Natural killer cell (primary cell): ENCODE results near the gene STMP1. TPM values are rescaled to one million over a fixed set of nuclear protein-coding genes. Genes with fewer than 3 reads are reported as not detected.

Experiments used
- ATAC-seq, 3 donors: fragments of 150-1000 bp in 2 of 3; fragments of 200-7000 bp in 1 of 3; cut with Tn5 transposase; 1 replicate in 1 of 3; 2 replicates in 2 of 3; pipeline ENCODE4 v1.10.0; 2021; ENCODE audit warnings: mild to moderate bottlenecking in 2 of 3, moderate library complexity in 2 of 3
- DNase-seq, 2 donors: peaks; one replicate each; pipeline versions ENCODE4 v3.0.0 to v3.0.0-alpha.2; 2013 to 2021; ENCODE audit warnings: mixed read lengths in 1 of 2
- H3K27ac ChIP-seq: one replicate; pipeline ENCODE4 v1.5.1; 2013; ENCODE audit warnings: mild to moderate bottlenecking, low read length
- H3K27me3 ChIP-seq: one replicate; pipeline ENCODE4 v1.6.1; 2013; ENCODE audit warnings: low read length; ENCODE audit not compliant: control insufficient read depth, insufficient read depth
- H3K36me3 ChIP-seq: one replicate; pipeline ENCODE4 v1.6.1; 2013; ENCODE audit warnings: low read length; ENCODE audit not compliant: control insufficient read depth, insufficient read depth
- H3K4me1 ChIP-seq: one replicate; pipeline ENCODE4 v1.6.1; 2013; ENCODE audit warnings: low read length; ENCODE audit not compliant: control insufficient read depth, insufficient read depth
- H3K4me3 ChIP-seq: one replicate; pipeline ENCODE4 v1.5.1; 2013; ENCODE audit warnings: low read length
- H3K9me3 ChIP-seq: one replicate; pipeline ENCODE4 v1.6.1; 2013; ENCODE audit warnings: low read length; ENCODE audit not compliant: control insufficient read depth, insufficient read depth
- H3K27ac Mint-ChIP-seq, 2 donors: one replicate each; pipeline ENCODE4 v1.8.0; 2022; ENCODE audit warnings: mild to moderate bottlenecking in 2 of 2, mixed read lengths in 2 of 2, moderate library complexity in 1 of 2
- H3K27me3 Mint-ChIP-seq, 2 donors: one replicate each; pipeline ENCODE4 v1.8.0; 2022; ENCODE audit warnings: low read depth in 2 of 2, mixed read lengths in 2 of 2
- H3K36me3 Mint-ChIP-seq: one replicate; pipeline ENCODE4 v1.8.0; 2022; ENCODE audit warnings: mixed read lengths
- H3K4me1 Mint-ChIP-seq, 2 donors: one replicate each; pipeline ENCODE4 v1.8.0; 2022; ENCODE audit warnings: mixed read lengths in 2 of 2
- H3K4me3 Mint-ChIP-seq: one replicate; pipeline ENCODE4 v1.8.0; 2022; ENCODE audit warnings: mild to moderate bottlenecking, moderate library complexity, mixed read lengths
- H3K9me3 Mint-ChIP-seq, 2 donors: one replicate each; pipeline ENCODE4 v1.8.0; 2022; ENCODE audit warnings: mixed read lengths in 2 of 2
- WGBS: methylation state at CpG from one replicate; pipeline ENCODE4 v1.1.7; 2013; ENCODE audit warnings: missing lambda C conversion rate; ENCODE audit not compliant: insufficient coverage; 5-methylcytosine and 5-hydroxymethylcytosine counted together
- intact Hi-C: fragments of 100-400 bp; cut with micrococcal nuclease; formaldehyde crosslinking; loops from one replicate; pipeline ENCODE4 v1.14.2; 2022
- total RNA-seq, 4 donors: library from RNA; stranded (reverse); fragments of 120-200 nt in 1 of 4; gene quantifications; one replicate each; pipeline versions ENCODE4 v1.2.3 to v1.2.4, GENCODE V29; 2013 to 2022
- TF ChIP-seq, protein P1 (sequence below): fragments of 200-600 bp; IDR thresholded peaks from one replicate; pipeline ENCODE4 v1.8.0; 2022; ENCODE audit warnings: antibody characterized with exemption

The STMP1 gene
- total RNA-seq, 3 donors from 2014 or later (not counting 1 experiment from before 2014, with no cell fraction given): 19.4 to 25.8 (median 22.3) TPM

GRCh38 chr7:135618510-135618909, 43.8 kb upstream of the STMP1 start:
- no peak overlapping the region for H3K4me3 Mint-ChIP-seq
- H3K27me3 ChIP-seq: no peaks in the 10 kb centered on the region
- H3K4me3 ChIP-seq: no peak overlapping the region
- no peaks in the 10 kb centered on the region for H3K9me3 ChIP-seq
- H3K27ac ChIP-seq: no peak overlapping the region
- no peak overlapping the region for H3K27ac Mint-ChIP-seq
- intact Hi-C loops: no loop called here
- no peaks in the 10 kb centered on the region for H3K9me3 Mint-ChIP-seq
- H3K36me3 Mint-ChIP-seq: peaks cover 9% of the 10 kb centered on the region
- DNase-seq (no peak), ATAC-seq (no peak)
- peaks cover 64% of the 10 kb centered on the region for H3K36me3 ChIP-seq
- H3K4me1 Mint-ChIP-seq: no peaks in the 10 kb centered on the region
- TF ChIP-seq, protein P1, sequence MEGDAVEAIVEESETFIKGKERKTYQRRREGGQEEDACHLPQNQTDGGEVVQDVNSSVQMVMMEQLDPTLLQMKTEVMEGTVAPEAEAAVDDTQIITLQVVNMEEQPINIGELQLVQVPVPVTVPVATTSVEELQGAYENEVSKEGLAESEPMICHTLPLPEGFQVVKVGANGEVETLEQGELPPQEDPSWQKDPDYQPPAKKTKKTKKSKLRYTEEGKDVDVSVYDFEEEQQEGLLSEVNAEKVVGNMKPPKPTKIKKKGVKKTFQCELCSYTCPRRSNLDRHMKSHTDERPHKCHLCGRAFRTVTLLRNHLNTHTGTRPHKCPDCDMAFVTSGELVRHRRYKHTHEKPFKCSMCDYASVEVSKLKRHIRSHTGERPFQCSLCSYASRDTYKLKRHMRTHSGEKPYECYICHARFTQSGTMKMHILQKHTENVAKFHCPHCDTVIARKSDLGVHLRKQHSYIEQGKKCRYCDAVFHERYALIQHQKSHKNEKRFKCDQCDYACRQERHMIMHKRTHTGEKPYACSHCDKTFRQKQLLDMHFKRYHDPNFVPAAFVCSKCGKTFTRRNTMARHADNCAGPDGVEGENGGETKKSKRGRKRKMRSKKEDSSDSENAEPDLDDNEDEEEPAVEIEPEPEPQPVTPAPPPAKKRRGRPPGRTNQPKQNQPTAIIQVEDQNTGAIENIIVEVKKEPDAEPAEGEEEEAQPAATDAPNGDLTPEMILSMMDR: no peak
- H3K27me3 Mint-ChIP-seq: no peaks in the 10 kb centered on the region
- WGBS: 96% methylated on average over 7 of the region's 7 CpGs
- no peaks in the 10 kb centered on the region for H3K4me1 ChIP-seq

DNA sequence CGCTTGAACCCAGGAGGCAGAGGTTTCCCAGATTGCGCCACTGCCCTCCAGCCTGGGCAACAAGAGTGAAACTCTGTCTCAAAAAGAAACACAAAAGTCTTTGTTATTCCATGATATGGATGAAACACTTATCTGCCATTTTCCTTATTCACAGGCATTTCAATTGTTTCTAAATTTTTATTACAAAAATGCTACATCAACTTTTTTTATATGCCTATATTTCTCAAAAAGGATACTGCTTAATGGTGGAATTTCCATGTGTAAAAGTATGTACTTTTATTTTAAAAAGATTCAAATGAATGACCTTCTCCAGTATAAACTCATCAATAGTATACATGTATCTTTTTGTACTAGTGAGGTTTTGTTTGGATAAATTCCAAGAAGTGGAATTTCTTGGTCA, 41.9 kb upstream of the STMP1 start:
- Histone ChIP-seq H3K27ac (no peak overlapping the region), H3K27me3 (no peaks in the 10 kb centered on the region), H3K36me3 (peaks cover 75% of the 10 kb centered on the region), H3K4me1 (no peaks in the 10 kb centered on the region), H3K4me3 (no peak overlapping the region), H3K9me3 (no peaks in the 10 kb centered on the region)
- TF ChIP-seq, protein P1: no peak
- intact Hi-C loops: no loop called here
- no peaks in the 10 kb centered on the region for H3K9me3 Mint-ChIP-seq
- H3K27me3 Mint-ChIP-seq: no peaks in the 10 kb centered on the region
- ATAC-seq: no peak
- no peak overlapping the region for H3K4me3 Mint-ChIP-seq
- WGBS: 97% methylated on average over 2 of the region's 2 CpGs
- H3K27ac Mint-ChIP-seq: no peak overlapping the region
- H3K4me1 Mint-ChIP-seq: no peaks in the 10 kb centered on the region
- H3K36me3 Mint-ChIP-seq: peaks cover 16% of the 10 kb centered on the region
- no peak for DNase-seq

- intact Hi-C loops: loop anchor here (1.0 kb wide), 1 partner anchor 340 kb away; no protein-coding TSS in a partner anchor
- no peak overlapping the region for H3K4me3 Mint-ChIP-seq
- Histone ChIP-seq H3K27me3 (no peaks in the 10 kb centered on the region), H3K9me3 (no peaks in the 10 kb centered on the region), H3K36me3 (peaks cover 76% of the 10 kb centered on the region), H3K4me3 (no peak overlapping the region), H3K27ac (no peak overlapping the region), H3K4me1 (no peaks in the 10 kb centered on the region)
- ATAC-seq (peak; percentile 45 to 60 (median 46)), DNase-seq (peak in 1 of 2 donors; percentile 67)
- WGBS: no CpG with 5 or more reads among the region's 1 CpG
- no peaks in the 10 kb centered on the region for H3K27me3 Mint-ChIP-seq
- no peaks in the 10 kb centered on the region for H3K4me1 Mint-ChIP-seq
- H3K36me3 Mint-ChIP-seq: peaks cover 16% of the 10 kb centered on the region
- TF ChIP-seq, protein P1: peak; percentile 87
- H3K27ac Mint-ChIP-seq: no peak overlapping the region
- no peaks in the 10 kb centered on the region for H3K9me3 Mint-ChIP-seq
Measured at GRCh38 chr7:135620980-135621850, 41.1 kb upstream of the STMP1 start.
